GM12872 (cell line): ENCODE results near the gene PID1.

Experiments used
- CTCF ChIP-seq: IDR thresholded peaks from 3 replicates; pipeline ENCODE4 v1.5.1; 2011; ENCODE audit warnings: low read depth, mild to moderate bottlenecking, low read length, moderate library complexity; ENCODE audit not compliant: insufficient read depth

The PID1 gene

GRCh38 chr2:229246334-229246733 is 24.8 kb downstream of the PID1 start:
- no peak for TF ChIP-seq CTCF

GRCh38 chr2:229244975-229245374 is 26.1 kb downstream of the PID1 start:
- no peak for TF ChIP-seq CTCF

- no peak for TF ChIP-seq CTCF
These were observed 27.1 kb downstream of the PID1 start for GRCh38 chr2:229243890-229244560.

DNA sequence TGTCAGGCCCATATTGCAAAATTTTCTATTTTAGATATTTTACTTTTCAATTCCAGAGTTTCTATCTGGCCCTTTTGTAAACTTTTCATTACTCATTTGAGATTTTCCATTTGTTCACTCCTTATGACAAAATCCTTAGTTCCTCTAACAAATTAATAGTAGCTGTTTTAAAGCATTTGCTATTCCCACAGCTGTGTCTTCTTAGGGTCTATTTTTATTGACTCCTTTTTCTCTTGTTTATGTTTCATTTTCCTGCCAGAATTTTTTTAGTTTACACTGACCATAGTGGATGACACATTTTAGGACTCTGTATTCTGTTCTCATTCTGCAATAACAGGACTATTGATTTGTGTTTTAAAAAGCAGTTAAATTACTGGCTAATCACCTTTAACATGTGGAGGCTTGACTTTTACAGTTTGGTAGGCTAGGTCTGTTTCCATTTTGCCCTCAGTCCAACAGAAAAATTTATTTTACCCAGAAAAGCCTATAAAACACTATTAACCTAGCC is 30.0 kb downstream of the PID1 start:
- TF ChIP-seq CTCF, result no peak

GRCh38 chr2:229239021-229239420 is 32.1 kb downstream of the PID1 start:
- TF ChIP-seq CTCF, result no peak

GRCh38 chr2:229237270-229237669 is 33.8 kb downstream of the PID1 start:
- TF ChIP-seq CTCF, result no peak

- TF ChIP-seq CTCF, result no peak
These were observed 35.8 kb downstream of the PID1 start for GRCh38 chr2:229235131-229235914.
